Smooth muscle cell of the pulmonary artery (primary cell): Measurements from ENCODE around the gene TVP23B. TPM values are rescaled to one million over a fixed set of nuclear protein-coding genes. Genes with fewer than 3 reads are reported as not detected.

Experiments used
- total RNA-seq: library from RNA; depleted of rRNA; stranded (reverse); fragments of >200 nt; gene quantifications from 2 replicates; pipeline ENCODE4 v1.2.3, GENCODE V29; 2014

The TVP23B gene
- total RNA-seq, result 101 and 117 TPM in 2 replicates

GRCh38 chr17:18780991-18781718 is at the start of gene TVP23B:
Gene TVP23B (plus strand): TSS chr17:18781183. CDS start chr17:18781294, 111 bp downstream.

GRCh38 chr17:18743699-18744421 is 37.1 kb upstream of the TVP23B start, which contains the start of gene FBXW10:
Gene FBXW10 (plus strand): TSS chr17:18744054. CDS start chr17:18744245, 191 bp downstream.

Other genes starting within 250 kb of the TVP23B start
- not detected in 2 replicates for gene TBC1D28, start 136.8 kb upstream of the TVP23B start, total RNA-seq
- gene FOXO3B, start 98.9 kb upstream of the TVP23B start, total RNA-seq, result 4.5 and 7.0 TPM in 2 replicates
- gene FBXW10, start 37.1 kb upstream of the TVP23B start, total RNA-seq, result 0.03 TPM in 1 of 2 replicates, not detected in the other
- 27.1 and 32.9 TPM in 2 replicates for gene PRPSAP2, start 76.9 kb downstream of the TVP23B start, total RNA-seq
- gene SLC5A10, start 171.0 kb downstream of the TVP23B start, total RNA-seq, result under 0.01 TPM in 1 of 2 replicates, not detected in the other
- 8.1 and 27.7 TPM in 2 replicates for gene FAM83G, start 223.6 kb downstream of the TVP23B start, total RNA-seq